ENCODE measurements around the gene SDK1.

Gene SDK1

GRCh38 chr7:3408814-3409595, 108.0 kb downstream of the SDK1 start:
- DNase-seq (no peak), ATAC-seq (peak; percentile 43)

DNA sequence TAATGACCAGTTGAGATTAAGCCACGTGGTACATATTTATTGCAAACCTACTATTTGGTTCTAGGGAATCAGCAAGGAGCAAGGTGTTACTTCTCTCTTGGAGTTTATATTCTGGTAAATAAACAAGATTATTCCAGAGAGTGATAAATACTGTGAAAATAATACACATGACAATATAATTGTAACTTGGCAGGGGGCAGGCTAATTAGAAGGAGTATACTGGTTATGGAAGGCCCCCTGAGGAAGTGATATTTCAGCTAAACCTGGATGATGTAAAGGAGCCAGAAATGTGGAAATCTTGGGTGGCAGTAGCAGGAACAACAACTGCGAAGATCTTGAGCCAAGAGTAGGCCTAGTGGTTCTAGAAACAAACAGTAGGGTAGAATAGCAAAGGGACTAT, 111.8 kb downstream of the SDK1 start:
- DNase-seq (no peak), ATAC-seq (no peak)

GRCh38 chr7:3415861-3416312, 114.8 kb downstream of the SDK1 start:
- DNase-seq (no peak), ATAC-seq (no peak)

- DNase-seq (no peak), ATAC-seq (no peak)
These were observed 115.4 kb downstream of the SDK1 start for GRCh38 chr7:3416453-3416852.

- DNase-seq (no peak), ATAC-seq (no peak)
These were observed 124.0 kb downstream of the SDK1 start for GRCh38 chr7:3425087-3425486.

- ATAC-seq (no peak), DNase-seq (no peak)
These were observed 125.0 kb downstream of the SDK1 start for GRCh38 chr7:3426064-3426463.

DNA sequence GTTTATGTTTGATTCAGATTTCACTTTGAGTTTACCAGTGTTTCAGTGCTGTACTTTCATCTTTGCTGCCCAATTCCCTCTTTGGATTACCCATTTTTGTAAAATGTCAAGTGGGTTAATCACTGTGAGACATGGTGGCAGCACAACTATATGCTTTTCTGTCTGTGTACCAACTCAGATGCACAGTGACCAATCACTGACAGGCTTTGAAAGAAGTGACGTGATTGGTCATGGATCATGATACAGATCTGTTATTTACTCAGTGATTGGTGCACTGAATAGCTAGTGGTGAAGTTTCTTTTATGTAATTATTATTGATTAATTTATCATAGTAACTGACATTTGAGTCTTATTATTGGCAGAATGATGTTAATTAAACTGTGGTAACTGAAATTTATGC, 126.9 kb downstream of the SDK1 start:
- ATAC-seq (no peak), DNase-seq (no peak)

- DNase-seq: no peak
- ATAC-seq: no peak
These were observed 128.9 kb downstream of the SDK1 start for GRCh38 chr7:3429981-3430380.

- no peak for ATAC-seq
- DNase-seq: no peak
These were observed 129.5 kb downstream of the SDK1 start for GRCh38 chr7:3430588-3430987.

DNA sequence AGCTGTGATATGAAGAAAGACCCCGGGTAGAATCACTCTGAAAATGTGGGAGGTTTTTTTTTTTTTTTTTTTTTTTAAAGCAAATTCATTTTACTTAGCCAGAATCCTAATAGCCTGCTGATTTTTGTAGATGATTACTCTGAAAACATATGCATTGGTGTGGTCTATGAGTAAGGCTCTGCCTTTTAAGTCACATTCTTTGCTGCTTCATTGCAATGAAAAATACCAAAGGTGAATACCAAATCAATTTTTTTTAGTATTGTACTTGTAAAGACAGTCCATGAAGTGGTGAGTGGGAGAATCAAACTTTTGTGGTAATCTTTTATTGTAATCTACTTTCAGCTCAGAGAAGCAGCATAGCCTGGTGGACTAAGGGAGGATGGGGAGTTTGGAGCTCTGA, 130.3 kb downstream of the SDK1 start:
- DNase-seq: no peak
- no peak for ATAC-seq

GRCh38 chr7:3432911-3433310, 131.9 kb downstream of the SDK1 start:
- DNase-seq: no peak

DNA sequence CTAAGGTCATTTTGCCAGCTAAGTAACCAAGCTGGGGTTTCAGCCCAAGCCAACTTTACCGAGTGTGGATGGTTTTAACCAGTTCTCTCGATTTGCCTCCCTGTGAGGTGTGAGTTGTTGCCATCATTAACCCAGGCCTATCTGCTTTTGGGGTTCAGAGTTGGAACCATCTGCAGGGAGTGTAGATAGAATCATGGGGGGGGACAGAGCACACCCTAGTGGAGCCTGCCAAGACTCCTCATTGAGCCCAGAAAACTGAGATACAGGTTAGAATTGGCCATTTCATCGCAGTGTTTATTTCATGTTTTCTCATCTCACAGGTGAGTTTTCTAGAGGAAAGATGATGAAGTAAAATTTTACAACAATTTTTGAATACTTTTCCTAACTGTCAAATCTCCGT, 133.6 kb downstream of the SDK1 start:
- ATAC-seq (no peak), DNase-seq (no peak)

More at GRCh38 chr7:3432911-3433310, 131.9 kb downstream of the SDK1 start:
- ATAC-seq: no peak

DNA sequence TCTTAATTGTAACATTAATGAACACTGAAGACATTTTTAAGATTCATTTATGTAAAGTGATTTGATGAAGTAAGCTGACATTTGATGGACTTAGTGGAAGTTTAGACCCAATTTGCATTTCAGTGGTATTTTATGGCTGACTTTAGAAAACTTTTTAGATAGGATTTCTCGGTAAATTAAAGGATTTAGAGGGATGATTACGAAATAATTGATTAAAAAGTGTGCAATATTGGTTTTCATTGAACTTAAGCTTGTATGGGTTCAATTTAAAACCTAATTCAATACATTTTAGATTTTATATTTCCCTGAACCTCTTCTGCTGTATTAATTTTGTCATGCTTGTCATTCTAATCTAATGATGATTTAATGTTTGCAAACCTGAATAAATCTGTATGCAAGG, 135.1 kb downstream of the SDK1 start:
- ATAC-seq (no peak), DNase-seq (no peak)

GRCh38 chr7:3436746-3437145, 135.7 kb downstream of the SDK1 start:
- ATAC-seq: no peak
- DNase-seq: no peak

DNA sequence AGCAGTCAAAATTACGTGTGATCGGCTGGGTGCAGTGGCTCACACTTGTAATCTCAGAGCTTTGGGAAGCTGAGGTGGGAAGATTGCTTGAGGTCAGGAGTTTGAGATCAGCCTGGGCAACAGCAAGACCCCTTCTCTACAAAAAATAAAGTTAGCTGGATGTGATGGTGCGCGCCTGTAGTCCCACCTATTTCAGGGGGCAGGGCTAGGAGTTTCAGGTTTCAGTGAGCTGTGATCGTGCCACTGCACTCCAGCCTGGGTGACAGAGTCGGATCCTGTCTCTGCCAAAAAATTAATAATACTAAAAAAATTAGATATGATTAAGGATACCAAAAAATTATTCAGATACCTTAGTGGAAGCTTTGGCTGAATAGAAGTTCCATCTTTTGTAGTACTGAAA, 136.4 kb downstream of the SDK1 start:
- DNase-seq (no peak), ATAC-seq (no peak)

GRCh38 chr7:3438352-3438751, 137.3 kb downstream of the SDK1 start:
- no peak for DNase-seq
- ATAC-seq: no peak

DNA sequence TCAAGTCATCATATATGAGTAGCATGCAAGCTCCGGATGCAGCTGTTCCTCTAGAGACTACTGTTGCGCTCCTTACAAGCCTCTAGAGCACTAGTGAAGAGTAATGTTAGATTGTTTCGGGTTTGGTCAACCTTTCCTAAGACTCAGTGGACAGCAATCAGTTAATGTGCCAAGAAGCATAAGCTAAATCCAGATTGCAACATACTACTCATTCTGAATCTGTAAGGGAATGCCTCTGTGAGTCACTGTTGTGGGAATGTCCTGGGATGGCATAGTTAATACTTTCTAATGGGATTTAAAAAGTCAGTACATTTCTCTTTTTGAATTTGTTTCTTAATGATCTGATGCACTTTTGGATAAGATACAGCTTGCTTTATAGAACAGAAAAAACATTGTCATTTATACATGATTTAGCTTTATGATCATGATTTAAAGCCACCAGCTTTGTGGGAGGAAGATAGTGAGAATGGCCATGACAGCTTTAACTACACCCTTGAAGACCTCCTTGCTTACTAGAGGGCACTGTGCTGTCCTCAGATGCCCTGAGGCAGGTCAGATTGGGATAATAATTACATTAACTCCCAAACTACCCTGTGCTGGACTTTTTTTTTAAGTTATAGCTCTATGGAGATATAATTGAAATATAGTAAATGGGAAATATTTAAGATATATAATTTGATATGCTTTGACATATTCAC, 138.4 kb downstream of the SDK1 start:
- DNase-seq (no peak), ATAC-seq (no peak)

DNA sequence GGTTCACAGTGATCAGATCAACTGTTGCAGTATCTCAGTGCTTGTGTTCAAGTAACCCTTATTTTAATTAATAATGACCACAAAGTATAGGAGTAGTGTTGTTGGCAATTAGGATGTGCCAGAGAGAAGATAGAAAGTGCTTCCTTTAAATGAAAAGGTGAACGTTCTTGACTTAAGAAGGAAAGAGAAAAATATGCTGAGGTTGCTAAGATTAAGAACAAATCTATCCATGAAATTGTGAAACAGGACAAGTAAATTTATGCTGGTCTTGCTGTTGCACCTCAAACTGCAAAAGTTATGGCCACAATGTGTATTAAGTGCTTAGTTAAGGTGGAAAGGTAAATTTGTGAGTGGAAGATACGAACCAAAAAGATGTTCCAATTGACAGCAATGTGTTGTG, 139.5 kb downstream of the SDK1 start:
- no peak for ATAC-seq
- no peak for DNase-seq

DNA sequence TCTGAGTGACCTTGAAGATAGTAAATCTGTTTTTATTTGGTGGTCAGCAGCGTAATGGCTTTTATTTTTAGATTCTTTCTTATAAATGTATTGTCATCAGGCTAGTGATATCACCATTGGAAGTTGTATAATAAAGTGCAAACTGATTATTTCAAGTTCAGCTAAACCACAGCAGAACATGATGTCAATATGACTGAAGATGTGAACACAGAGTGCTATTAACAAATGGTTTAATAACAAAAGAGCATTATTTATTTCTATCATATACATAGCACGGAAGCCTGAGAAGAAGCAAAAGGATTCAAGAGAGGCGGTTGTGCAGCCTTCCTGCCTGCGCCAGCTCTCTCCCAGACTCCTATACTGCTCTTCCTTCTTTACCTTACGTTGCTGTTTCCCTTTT, 142.7 kb downstream of the SDK1 start:
- no peak for DNase-seq
- ATAC-seq: no peak

DNA sequence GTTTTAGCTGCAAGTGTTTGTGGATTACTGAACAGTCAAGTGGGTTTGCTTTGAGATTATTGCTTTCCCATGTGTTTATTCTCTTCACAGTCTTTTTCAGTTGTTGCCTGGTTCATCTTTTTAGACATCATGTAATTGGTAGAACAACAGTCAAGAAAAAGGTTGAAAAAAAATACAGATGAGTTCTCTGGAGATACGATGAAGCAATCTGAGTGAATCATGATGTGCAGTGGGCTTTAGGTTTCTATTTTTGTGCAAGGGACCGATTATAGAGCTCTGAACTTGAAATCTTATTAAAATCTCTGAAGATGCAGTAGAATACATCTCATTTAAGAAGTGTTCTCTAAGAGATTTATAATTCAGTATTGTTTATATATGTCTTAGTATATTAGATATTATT, 145.7 kb downstream of the SDK1 start:
- ATAC-seq (no peak), DNase-seq (no peak)

DNA sequence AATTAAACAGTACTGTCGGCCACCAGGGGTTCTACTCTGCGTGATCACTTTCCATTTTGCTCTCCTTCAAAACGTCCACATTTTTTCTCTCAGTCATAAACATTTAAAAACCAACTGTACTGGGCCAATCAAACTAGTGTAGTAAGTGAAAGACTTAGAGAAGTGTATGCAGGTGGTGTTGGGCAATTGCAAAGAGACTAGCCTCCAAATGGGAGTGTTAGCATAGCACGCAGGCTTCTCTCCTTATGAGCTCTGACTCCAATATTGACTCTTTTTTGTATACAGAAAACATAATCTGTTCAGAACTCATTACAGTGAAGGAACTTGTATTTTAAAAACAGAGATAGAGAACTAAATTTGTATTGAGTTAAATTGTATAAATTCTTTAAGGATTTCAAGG, 150.6 kb downstream of the SDK1 start:
- DNase-seq (no peak), ATAC-seq (no peak)

DNA sequence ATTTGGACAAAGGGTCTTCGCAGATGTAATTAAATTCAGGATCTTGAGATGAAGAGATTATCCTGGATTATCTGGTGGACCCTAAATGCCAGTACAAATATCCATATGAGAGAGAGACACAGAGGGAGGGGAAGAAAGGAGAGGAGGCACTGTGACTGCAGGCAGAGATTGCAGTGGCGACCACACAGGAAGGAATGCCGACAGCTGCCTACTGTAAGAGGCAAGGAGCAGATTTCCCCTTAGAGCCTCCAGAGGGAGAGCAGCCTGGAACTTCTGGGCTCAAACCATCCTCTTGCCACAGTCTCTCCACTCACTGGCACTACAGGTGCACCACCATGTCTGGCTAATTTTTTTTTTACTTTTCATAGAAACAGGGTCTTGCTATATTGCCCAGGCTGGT, 152.3 kb downstream of the SDK1 start:
- no peak for ATAC-seq

GRCh38 chr7:3455806-3456595, 154.9 kb downstream of the SDK1 start:
- DNase-seq: no peak

More for the DNA sequence above, 152.3 kb downstream of the SDK1 start:
- no peak for DNase-seq

More at GRCh38 chr7:3455806-3456595, 154.9 kb downstream of the SDK1 start:
- no peak for ATAC-seq

All from stimulated activated naive CD8-positive, alpha-beta T cell treated with anti-CD3 and anti-CD28 coated beads, Interleukin-15, Interleukin-2, amounts not matched to agents 100 U/mL and 50 U/mL, for 24 hours (primary cell).